Liver (tissue), 9 donors: ENCODE measurements around the gene NXPH1. TPM values are rescaled to one million over a fixed set of nuclear protein-coding genes. Genes with fewer than 3 reads are reported as not detected.

ENCODE experiments used
- DNase-seq: peaks from one replicate; pipeline ENCODE4 v3.0.0-alpha.2; 2017; ENCODE audit warnings: low spot score
- H3K27ac ChIP-seq, 2 donors: one replicate each; pipeline ENCODE4 v1.7.0; 2013; ENCODE audit warnings: inconsistent platforms in 2 of 2, low read length in 2 of 2, control low read depth in 1 of 2, low read depth in 1 of 2, mild to moderate bottlenecking in 1 of 2
- H3K27me3 ChIP-seq, 4 donors: one replicate each; pipeline versions ENCODE4 v1.6.1 to v1.7.0; 2013; ENCODE audit warnings: low read length in 3 of 4, inconsistent platforms in 1 of 4, mild to moderate bottlenecking in 1 of 4, moderate library complexity in 1 of 4; ENCODE audit not compliant: control insufficient read depth in 4 of 4, insufficient read depth in 4 of 4
- H3K36me3 ChIP-seq, 4 donors: one replicate each; pipeline versions ENCODE4 v1.6.1 to v1.7.0; 2013; ENCODE audit warnings: low read length in 3 of 4, mild to moderate bottlenecking in 3 of 4, low read depth in 1 of 4, moderate library complexity in 1 of 4; ENCODE audit not compliant: control insufficient read depth in 4 of 4, insufficient read depth in 3 of 4
- H3K4me1 ChIP-seq, 4 donors: one replicate each; pipeline versions ENCODE4 v1.6.1 to v1.7.0; 2013; ENCODE audit warnings: low read length in 3 of 4, mild to moderate bottlenecking in 3 of 4, moderate library complexity in 1 of 4; ENCODE audit not compliant: control insufficient read depth in 4 of 4, insufficient read depth in 4 of 4
- H3K4me3 ChIP-seq, 3 donors: one replicate each; pipeline versions ENCODE4 v1.6.1 to v1.7.0; 2013; ENCODE audit warnings: low read length in 3 of 3, control low read depth in 1 of 3, low read depth in 1 of 3, mild to moderate bottlenecking in 1 of 3
- H3K9ac ChIP-seq, 2 donors: one replicate each; pipeline ENCODE4 v1.7.0; 2013; ENCODE audit warnings: low read length in 2 of 2, mild to moderate bottlenecking in 2 of 2, moderate library complexity in 2 of 2, control low read depth in 1 of 2, low read depth in 1 of 2
- H3K9me3 ChIP-seq, 4 donors: one replicate each; pipeline versions ENCODE4 v1.6.1 to v1.7.0; 2013; ENCODE audit warnings: low read length in 3 of 4; ENCODE audit not compliant: control insufficient read depth in 4 of 4
- CTCF ChIP-seq: fragments of 150-350 bp; IDR thresholded peaks from 2 replicates; pipeline ENCODE4 v1.5.1; 2017; ENCODE audit warnings: improper control_type of control experiment, low read depth, low read length; ENCODE audit not compliant: missing input control
- EGR1 ChIP-seq, 2 donors: IDR thresholded peaks; 2 replicates each; pipeline ENCODE4 v1.6.1; 2016 to 2018; ENCODE audit warnings: antibody characterized with exemption in 2 of 2, low read depth in 2 of 2
- FOXA1 ChIP-seq: IDR thresholded peaks from 2 replicates; pipeline ENCODE4 v1.6.1; 2016; ENCODE audit warnings: antibody characterized with exemption
- FOXA2 ChIP-seq: IDR thresholded peaks from 2 replicates; pipeline ENCODE4 v1.6.1; 2016; ENCODE audit warnings: antibody characterized with exemption
- GABPA ChIP-seq, 2 donors: IDR thresholded peaks in 1 of 2; conservative IDR thresholded peaks in 1 of 2; 2 replicates each; pipeline ENCODE4 v1.6.1; 2016; ENCODE audit warnings: antibody characterized with exemption in 2 of 2, mild to moderate bottlenecking in 1 of 2, moderate library complexity in 1 of 2
- HNF4A ChIP-seq, 2 donors: conservative IDR thresholded peaks; 2 replicates each; pipeline ENCODE4 v1.6.1; 2016; ENCODE audit warnings: antibody characterized with exemption in 2 of 2, mild to moderate bottlenecking in 2 of 2
- HNF4G ChIP-seq: IDR thresholded peaks from 2 replicates; pipeline ENCODE4 v1.6.1; 2016; ENCODE audit warnings: antibody characterized with exemption
- JUND ChIP-seq, 2 donors: IDR thresholded peaks; 2 replicates each; pipeline ENCODE4 v1.6.1; 2016; ENCODE audit warnings: antibody characterized with exemption in 2 of 2
- RAD21 ChIP-seq, 2 donors: IDR thresholded peaks; 2 replicates each; pipeline ENCODE4 v1.6.1; 2016; ENCODE audit warnings: antibody characterized with exemption in 2 of 2, mild to moderate bottlenecking in 2 of 2
- REST ChIP-seq: IDR thresholded peaks from 2 replicates; pipeline ENCODE4 v1.6.1; 2016; ENCODE audit warnings: antibody characterized with exemption, mild to moderate bottlenecking
- RXRA ChIP-seq, 2 donors: IDR thresholded peaks; 2 replicates each; pipeline ENCODE4 v1.6.1; 2017 to 2018; ENCODE audit warnings: antibody characterized with exemption in 2 of 2, mild to moderate bottlenecking in 1 of 2
- SP1 ChIP-seq: IDR thresholded peaks from 2 replicates; pipeline ENCODE4 v1.6.1; 2018; ENCODE audit warnings: antibody characterized with exemption, mild to moderate bottlenecking
- TAF1 ChIP-seq: conservative IDR thresholded peaks from 2 replicates; pipeline ENCODE4 v1.6.1; 2016; ENCODE audit warnings: antibody characterized with exemption, mild to moderate bottlenecking
- YY1 ChIP-seq: IDR thresholded peaks from 2 replicates; pipeline ENCODE4 v1.6.1; 2016; ENCODE audit warnings: antibody characterized with exemption, mild to moderate bottlenecking
- ZBTB33 ChIP-seq: IDR thresholded peaks from 2 replicates; pipeline ENCODE4 v1.6.1; 2016; ENCODE audit warnings: antibody characterized with exemption
- WGBS: extraction: QIAGEN DNeasy Blood & Tissue Kit; methylation state at CpG from one replicate; pipeline ENCODE4 v1.1.7; 2013; 5-methylcytosine and 5-hydroxymethylcytosine counted together
- polyA plus RNA-seq, 2 donors: library from polyadenylated mRNA; stranded (reverse) in 1 of 2; unstranded in 1 of 2; fragments of 200-250 nt in 1 of 2; fragments of >200 nt in 1 of 2; fragmentation: Nextera tagmentation in 1 of 2; extraction: Ambion mirVana in 1 of 2; gene quantifications; one replicate each; pipeline versions ENCODE4 v1.2.1 to v1.2.3, GENCODE V29; 2013 to 2015
- total RNA-seq, 2 donors: library from RNA; depleted of rRNA; stranded (reverse); fragments of >200 nt; gene quantifications; one replicate each; pipeline ENCODE4 v1.2.3, GENCODE V29; 2014
- donor health status: healthy.
- donor health status: healthy.
- donor health status: healthy.
- donor health status: healthy.
- donor health status: healthy.

NXPH1 gene
- total and polyA plus RNA-seq, 4 donors, result not detected

GRCh38 chr7:8639668-8640067, 206.3 kb downstream of the NXPH1 start:
- H3K4me3 ChIP-seq, result no peak overlapping the region
- H3K27me3 ChIP-seq, result no peaks in the 10 kb centered on the region
- no peaks in the 10 kb centered on the region for H3K36me3 ChIP-seq
- no peaks in the 10 kb centered on the region for H3K9me3 ChIP-seq
- no peak overlapping the region for H3K27ac ChIP-seq
- no peaks in the 10 kb centered on the region for H3K4me1 ChIP-seq
- H3K9ac ChIP-seq, result no peak overlapping the region
- DNase-seq, result no peak
- TF ChIP-seq RAD21 (IDR thresholded peaks at IDR 0.05), result no peak
- no peak for TF ChIP-seq CTCF
- no peak for TF ChIP-seq JUND (IDR thresholded peaks at IDR 0.05)
- no peak for TF ChIP-seq YY1
- TF ChIP-seq REST, result no peak
- TF ChIP-seq TAF1, result no peak
- no peak for TF ChIP-seq HNF4A (conservative IDR thresholded peaks at IDR 0.05)
- no peak for TF ChIP-seq GABPA (IDR thresholded peaks at IDR 0.05 in 1 of 2, conservative IDR thresholded peaks at IDR 0.05 in 1 of 2)
- no peak for TF ChIP-seq EGR1 (IDR thresholded peaks at IDR 0.05; ENCODE audit: low read depth in 2 of 2)
- TF ChIP-seq FOXA2, result no peak
- TF ChIP-seq HNF4G, result no peak
- no peak for TF ChIP-seq FOXA1
- no peak for TF ChIP-seq ZBTB33
- WGBS, result 65% methylated on average over 5 of the region's 5 CpGs

GRCh38 chr7:8640671-8641070, 207.3 kb downstream of the NXPH1 start:
- Histone ChIP-seq H3K27ac (no peak overlapping the region), H3K4me1 (no peaks in the 10 kb centered on the region), H3K9me3 (no peaks in the 10 kb centered on the region), H3K36me3 (no peaks in the 10 kb centered on the region), H3K27me3 (no peaks in the 10 kb centered on the region), H3K4me3 (no peak overlapping the region), H3K9ac (no peak overlapping the region)
- DNase-seq, result no peak
- TF ChIP-seq HNF4A (conservative IDR thresholded peaks at IDR 0.05), result no peak
- no peak for TF ChIP-seq RAD21 (IDR thresholded peaks at IDR 0.05)
- no peak for TF ChIP-seq FOXA2
- no peak for TF ChIP-seq EGR1 (IDR thresholded peaks at IDR 0.05; ENCODE audit: low read depth in 2 of 2)
- no peak for TF ChIP-seq SP1
- TF ChIP-seq RXRA (IDR thresholded peaks at IDR 0.05), result no peak
- 66% methylated on average over 1 of the region's 1 CpG for WGBS
